ENCODE data around the gene TCF7L1.

- TF ChIP-seq YY1 (IDR thresholded peaks at IDR 0.05; ENCODE audit: insufficient read depth, insufficient read length) (no peak), ZNF274 (IDR thresholded peaks at IDR 0.05; ENCODE audit: low read depth, low read length) (no peak)
Observed at GRCh38 chr2:85329181-85329651, 196.0 kb downstream of the TCF7L1 start.

Measured in NT2/D1 (cell line).